ENCODE measurements around the gene TXNDC11. TPM values are rescaled to one million over a fixed set of nuclear protein-coding genes. Genes with fewer than 3 reads are reported as not detected.

TXNDC11 gene
- polyA plus RNA-seq, 4 donors: 47.6 to 73.4 (median 49.7) TPM

- WGBS, 3 donors: 53 to 75% (median 71%) methylated on average over 5 of the region's 5 CpGs
- H3K4me3 ChIP-seq (ENCODE audit: low read depth in 1 of 3, low read length in 3 of 3): no peak overlapping the region
- FAIRE-seq: no peak
- H3K9me3 ChIP-seq (ENCODE audit: control insufficient read depth in 2 of 2, insufficient read depth in 1 of 2, low read depth in 1 of 2, low read length in 1 of 2): no peaks in the 10 kb centered on the region
- H3K4me1 ChIP-seq (ENCODE audit: control insufficient read depth in 3 of 3, insufficient read depth in 2 of 3, low read depth in 1 of 3, low read length in 2 of 3): peaks cover 4 to 59% (median 5%) of the 10 kb centered on the region in 3 donors
- no peak for DNase-seq
- H3K27ac ChIP-seq (ENCODE audit: low read depth in 1 of 3, low read length in 2 of 3): peak overlapping the region; percentile 92 to 98 (median 96)
- H3K36me3 ChIP-seq (ENCODE audit: control insufficient read depth in 3 of 3, insufficient read depth in 2 of 3, low read depth in 1 of 3, low read length in 3 of 3): peaks cover 0 to 2% (median 2%) of the 10 kb centered on the region in 3 donors
- no peaks in the 10 kb centered on the region for H3K27me3 ChIP-seq (ENCODE audit: control insufficient read depth in 3 of 3, insufficient read depth in 3 of 3, low read length in 3 of 3)
Observed at GRCh38 chr16:11744075-11744470, 1.4 kb upstream of the TXNDC11 start.

GRCh38 chr16:11743308-11744074 lies 834 bp upstream of the TXNDC11 start:
- H3K27me3 ChIP-seq (ENCODE audit: control insufficient read depth in 3 of 3, insufficient read depth in 3 of 3, low read length in 3 of 3): no peaks in the 10 kb centered on the region
- peak overlapping the region; percentile 36 to 50 (median 46) for H3K4me3 ChIP-seq (ENCODE audit: low read depth in 1 of 3, low read length in 3 of 3)
- DNase-seq (peak; percentile 52 to 73), FAIRE-seq (no peak)
- 33 to 39% (median 33%) methylated on average over 21 of the region's 21 CpGs for WGBS, 3 donors
- H3K4me1 ChIP-seq (ENCODE audit: control insufficient read depth in 3 of 3, insufficient read depth in 2 of 3, low read depth in 1 of 3, low read length in 2 of 3): peaks cover 4 to 55% (median 5%) of the 10 kb centered on the region in 3 donors
- H3K9me3 ChIP-seq (ENCODE audit: control insufficient read depth in 2 of 2, insufficient read depth in 1 of 2, low read depth in 1 of 2, low read length in 1 of 2): no peaks in the 10 kb centered on the region
- peaks cover 0 to 4% (median 0%) of the 10 kb centered on the region in 3 donors for H3K36me3 ChIP-seq (ENCODE audit: control insufficient read depth in 3 of 3, insufficient read depth in 2 of 3, low read depth in 1 of 3, low read length in 3 of 3)
- H3K27ac ChIP-seq (ENCODE audit: low read depth in 1 of 3, low read length in 2 of 3): peak overlapping the region; percentile 92 to 98 (median 96)

GRCh38 chr16:11742093-11742535 lies 543 bp downstream of the TXNDC11 start:
- DNase-seq (peak in 1 of 2 donors; percentile 59), FAIRE-seq (no peak)
- Histone ChIP-seq H3K27ac (ENCODE audit: low read depth in 1 of 3, low read length in 2 of 3) (peak overlapping the region; percentile 87 to 100 (median 96)), H3K4me3 (ENCODE audit: low read depth in 1 of 3, low read length in 3 of 3) (peak overlapping the region; percentile 75 to 97 (median 88)), H3K27me3 (ENCODE audit: control insufficient read depth in 3 of 3, insufficient read depth in 3 of 3, low read length in 3 of 3) (no peaks in the 10 kb centered on the region), H3K4me1 (ENCODE audit: control insufficient read depth in 3 of 3, insufficient read depth in 2 of 3, low read depth in 1 of 3, low read length in 2 of 3) (peaks cover 4 to 42% (median 7%) of the 10 kb centered on the region in 3 donors), H3K36me3 (ENCODE audit: control insufficient read depth in 3 of 3, insufficient read depth in 2 of 3, low read depth in 1 of 3, low read length in 3 of 3) (peaks cover 0 to 13% (median 0%) of the 10 kb centered on the region in 3 donors), H3K9me3 (ENCODE audit: control insufficient read depth in 2 of 2, insufficient read depth in 1 of 2, low read depth in 1 of 2, low read length in 1 of 2) (no peaks in the 10 kb centered on the region)
- 0 to 1% (median 1%) methylated on average over 29 to 37 of the region's 37 CpGs for WGBS, 3 donors

GRCh38 chr16:11740567-11740966 lies 2.1 kb downstream of the TXNDC11 start:
- H3K9me3 ChIP-seq (ENCODE audit: control insufficient read depth in 2 of 2, insufficient read depth in 1 of 2, low read depth in 1 of 2, low read length in 1 of 2): no peaks in the 10 kb centered on the region
- no peaks in the 10 kb centered on the region for H3K27me3 ChIP-seq (ENCODE audit: control insufficient read depth in 3 of 3, insufficient read depth in 3 of 3, low read length in 3 of 3)
- DNase-seq (peak in 1 of 2 donors; percentile 28), FAIRE-seq (no peak)
- H3K4me3 ChIP-seq (ENCODE audit: low read depth in 1 of 3, low read length in 3 of 3): peak overlapping the region in 2 of 3 donors; percentile 75 to 97
- H3K27ac ChIP-seq (ENCODE audit: low read depth in 1 of 3, low read length in 2 of 3): peak overlapping the region; percentile 51 to 100 (median 87)
- peaks cover 4 to 23% (median 6%) of the 10 kb centered on the region in 3 donors for H3K36me3 ChIP-seq (ENCODE audit: control insufficient read depth in 3 of 3, insufficient read depth in 2 of 3, low read depth in 1 of 3, low read length in 3 of 3)
- 13 to 52% (median 24%) methylated on average over 3 of the region's 3 CpGs for WGBS, 3 donors
- H3K4me1 ChIP-seq (ENCODE audit: control insufficient read depth in 3 of 3, insufficient read depth in 2 of 3, low read depth in 1 of 3, low read length in 2 of 3): peaks cover 4 to 35% (median 7%) of the 10 kb centered on the region in 3 donors

- DNase-seq: no peak
- Histone ChIP-seq H3K27me3 (ENCODE audit: control insufficient read depth in 3 of 3, insufficient read depth in 3 of 3, low read length in 3 of 3) (no peaks in the 10 kb centered on the region), H3K27ac (ENCODE audit: low read depth in 1 of 3, low read length in 2 of 3) (peak overlapping the region in 1 of 3 donors; percentile 2), H3K36me3 (ENCODE audit: control insufficient read depth in 3 of 3, insufficient read depth in 2 of 3, low read depth in 1 of 3, low read length in 3 of 3) (peaks cover 8 to 27% (median 15%) of the 10 kb centered on the region in 3 donors), H3K4me1 (ENCODE audit: control insufficient read depth in 3 of 3, insufficient read depth in 2 of 3, low read depth in 1 of 3, low read length in 2 of 3) (peaks cover 7 to 28% (median 11%) of the 10 kb centered on the region in 3 donors), H3K4me3 (ENCODE audit: low read depth in 1 of 3, low read length in 3 of 3) (no peak overlapping the region), H3K9me3 (ENCODE audit: control insufficient read depth in 2 of 2, insufficient read depth in 1 of 2, low read depth in 1 of 2, low read length in 1 of 2) (no peaks in the 10 kb centered on the region)
- FAIRE-seq: no peak
- WGBS, 3 donors: 76 to 82% (median 78%) methylated on average over 15 of the region's 15 CpGs
Observed at GRCh38 chr16:11738742-11739544, 3.7 kb downstream of the TXNDC11 start.

GRCh38 chr16:11737713-11738112 lies 4.9 kb downstream of the TXNDC11 start:
- FAIRE-seq (no peak), DNase-seq (no peak)
- Histone ChIP-seq H3K36me3 (ENCODE audit: control insufficient read depth in 3 of 3, insufficient read depth in 2 of 3, low read depth in 1 of 3, low read length in 3 of 3) (peaks cover 8 to 33% (median 17%) of the 10 kb centered on the region in 3 donors), H3K27ac (ENCODE audit: low read depth in 1 of 3, low read length in 2 of 3) (no peak overlapping the region), H3K27me3 (ENCODE audit: control insufficient read depth in 3 of 3, insufficient read depth in 3 of 3, low read length in 3 of 3) (no peaks in the 10 kb centered on the region), H3K4me3 (ENCODE audit: low read depth in 1 of 3, low read length in 3 of 3) (no peak overlapping the region), H3K9me3 (ENCODE audit: control insufficient read depth in 2 of 2, insufficient read depth in 1 of 2, low read depth in 1 of 2, low read length in 1 of 2) (no peaks in the 10 kb centered on the region), H3K4me1 (ENCODE audit: control insufficient read depth in 3 of 3, insufficient read depth in 2 of 3, low read depth in 1 of 3, low read length in 2 of 3) (peaks cover 7 to 19% (median 8%) of the 10 kb centered on the region in 3 donors)
- 64 to 74% (median 66%) methylated on average over 8 of the region's 8 CpGs for WGBS, 3 donors

GRCh38 chr16:11736903-11737302 lies 5.8 kb downstream of the TXNDC11 start:
- Histone ChIP-seq H3K4me1 (ENCODE audit: control insufficient read depth in 3 of 3, insufficient read depth in 2 of 3, low read depth in 1 of 3, low read length in 2 of 3) (peaks cover 7 to 19% (median 8%) of the 10 kb centered on the region in 3 donors), H3K4me3 (ENCODE audit: low read depth in 1 of 3, low read length in 3 of 3) (no peak overlapping the region), H3K27ac (ENCODE audit: low read depth in 1 of 3, low read length in 2 of 3) (no peak overlapping the region), H3K27me3 (ENCODE audit: control insufficient read depth in 3 of 3, insufficient read depth in 3 of 3, low read length in 3 of 3) (no peaks in the 10 kb centered on the region), H3K9me3 (ENCODE audit: control insufficient read depth in 2 of 2, insufficient read depth in 1 of 2, low read depth in 1 of 2, low read length in 1 of 2) (no peaks in the 10 kb centered on the region), H3K36me3 (ENCODE audit: control insufficient read depth in 3 of 3, insufficient read depth in 2 of 3, low read depth in 1 of 3, low read length in 3 of 3) (peaks cover 12 to 35% (median 25%) of the 10 kb centered on the region in 3 donors)
- DNase-seq (no peak), FAIRE-seq (no peak)
- WGBS, 3 donors: 34 to 73% (median 59%) methylated on average over 6 of the region's 6 CpGs

GRCh38 chr16:11735787-11736186 lies 6.9 kb downstream of the TXNDC11 start:
- no peak for FAIRE-seq
- Histone ChIP-seq H3K9me3 (ENCODE audit: control insufficient read depth in 2 of 2, insufficient read depth in 1 of 2, low read depth in 1 of 2, low read length in 1 of 2) (no peaks in the 10 kb centered on the region), H3K4me3 (ENCODE audit: low read depth in 1 of 3, low read length in 3 of 3) (no peak overlapping the region), H3K4me1 (ENCODE audit: control insufficient read depth in 3 of 3, insufficient read depth in 2 of 3, low read depth in 1 of 3, low read length in 2 of 3) (peaks cover 7 to 13% (median 8%) of the 10 kb centered on the region in 3 donors), H3K27me3 (ENCODE audit: control insufficient read depth in 3 of 3, insufficient read depth in 3 of 3, low read length in 3 of 3) (no peaks in the 10 kb centered on the region), H3K36me3 (ENCODE audit: control insufficient read depth in 3 of 3, insufficient read depth in 2 of 3, low read depth in 1 of 3, low read length in 3 of 3) (peaks cover 12 to 37% (median 29%) of the 10 kb centered on the region in 3 donors), H3K27ac (ENCODE audit: low read depth in 1 of 3, low read length in 2 of 3) (peak overlapping the region in 1 of 3 donors; percentile 32)
- no peak for DNase-seq
- WGBS, 3 donors: 58 to 82% (median 71%) methylated on average over 8 of the region's 8 CpGs
